Hepatocyte (in vitro differentiated cells): Measurements from ENCODE around the gene SLC35G1. TPM values are rescaled to one million over a fixed set of nuclear protein-coding genes. Genes with fewer than 3 reads are reported as not detected.

Source experiments
- DNase-seq: peaks from one replicate; pipeline ENCODE4 v3.0.0-alpha.2; 2016; ENCODE audit warnings: low spot score
- H2AFZ ChIP-seq: fragments of 200-600 bp; sonication (generic); 2 replicates; pipeline ENCODE4 v1.6.0; 2016; ENCODE audit warnings: antibody characterized with exemption, mild to moderate bottlenecking
- H3K27ac ChIP-seq: fragments of 200-600 bp; sonication (generic); 2 replicates; pipeline ENCODE4 v1.5.1; 2016; ENCODE audit warnings: mild to moderate bottlenecking
- H3K27me3 ChIP-seq: fragments of 200-600 bp; sonication (generic); 2 replicates; pipeline ENCODE4 v1.6.1; 2016
- H3K36me3 ChIP-seq: fragments of 200-600 bp; sonication (generic); replicated peaks from 2 replicates; pipeline ENCODE4 v1.5.1; 2016; ENCODE audit warnings: low read depth; ENCODE audit not compliant: insufficient read depth
- H3K4me1 ChIP-seq: fragments of 200-600 bp; sonication (generic); 2 replicates; pipeline ENCODE4 v1.5.1; 2016; ENCODE audit warnings: mild to moderate bottlenecking, moderate library complexity; ENCODE audit not compliant: insufficient read depth
- H3K4me2 ChIP-seq: fragments of 200-600 bp; sonication (generic); 2 replicates; pipeline ENCODE4 v1.6.0; 2016
- H3K4me3 ChIP-seq: fragments of 200-600 bp; sonication (generic); 2 replicates; pipeline ENCODE4 v1.5.1; 2016; ENCODE audit warnings: mild to moderate bottlenecking
- H3K79me2 ChIP-seq: fragments of 200-600 bp; sonication (generic); 2 replicates; pipeline ENCODE4 v1.6.0; 2017; ENCODE audit warnings: mild to moderate bottlenecking
- H3K9me2 ChIP-seq: fragments of 200-600 bp; sonication (generic); replicated peaks from 2 replicates; pipeline ENCODE4 v1.6.0; 2017; ENCODE audit warnings: mild to moderate bottlenecking; ENCODE audit not compliant: insufficient read depth
- H3K9me3 ChIP-seq: fragments of 200-600 bp; sonication (generic); 2 replicates; pipeline ENCODE4 v1.5.1; 2016; ENCODE audit warnings: low read depth, mild to moderate bottlenecking
- H4K20me1 ChIP-seq: fragments of 200-600 bp; sonication (generic); 2 replicates; pipeline ENCODE4 v1.6.0; 2016; ENCODE audit warnings: mild to moderate bottlenecking; ENCODE audit not compliant: insufficient read depth, poor library complexity, severe bottlenecking
- EZH2 ChIP-seq: fragments of 200-600 bp; sonication (generic); IDR thresholded peaks from 2 replicates; pipeline ENCODE4 v1.6.1; 2016; ENCODE audit warnings: antibody characterized with exemption, mild to moderate bottlenecking, borderline replicate concordance
- EZH2phosphoT487 ChIP-seq: fragments of 200-600 bp; sonication (generic); IDR thresholded peaks from one replicate; pipeline ENCODE4 v1.6.1; 2018; ENCODE audit warnings: antibody characterized with exemption, mild to moderate bottlenecking, low read depth, moderate library complexity; ENCODE audit not compliant: unreplicated experiment, severe bottlenecking
- WGBS: methylation state at CpG from one replicate; pipeline ENCODE4 v1.1.6; 2016; ENCODE audit warnings: low lambda C conversion rate; ENCODE audit errors: missing lambda C conversion rate; 5-methylcytosine and 5-hydroxymethylcytosine counted together
- polyA plus RNA-seq: library from polyadenylated mRNA; unstranded; fragments of >200 nt; fragmentation: Nextera tagmentation; extraction: Ambion mirVana; gene quantifications from 2 replicates; pipeline ENCODE4 v1.2.1, GENCODE V29; 2016
- total RNA-seq: library from RNA; depleted of rRNA; stranded (reverse); fragments of >200 nt; gene quantifications from 2 replicates; pipeline ENCODE4 v1.2.3, GENCODE V29; 2014
- TF ChIP-seq, protein P1 (sequence below): fragments of 200-600 bp; sonication (generic); IDR thresholded peaks from 2 replicates; pipeline ENCODE4 v1.5.1; 2016; ENCODE audit warnings: antibody characterized with exemption, mild to moderate bottlenecking; ENCODE audit not compliant: poor library complexity

SLC35G1 gene
- total and polyA plus RNA-seq, 2 experiments from 2014 or later: 12.7 to 19.1 TPM

DNA sequence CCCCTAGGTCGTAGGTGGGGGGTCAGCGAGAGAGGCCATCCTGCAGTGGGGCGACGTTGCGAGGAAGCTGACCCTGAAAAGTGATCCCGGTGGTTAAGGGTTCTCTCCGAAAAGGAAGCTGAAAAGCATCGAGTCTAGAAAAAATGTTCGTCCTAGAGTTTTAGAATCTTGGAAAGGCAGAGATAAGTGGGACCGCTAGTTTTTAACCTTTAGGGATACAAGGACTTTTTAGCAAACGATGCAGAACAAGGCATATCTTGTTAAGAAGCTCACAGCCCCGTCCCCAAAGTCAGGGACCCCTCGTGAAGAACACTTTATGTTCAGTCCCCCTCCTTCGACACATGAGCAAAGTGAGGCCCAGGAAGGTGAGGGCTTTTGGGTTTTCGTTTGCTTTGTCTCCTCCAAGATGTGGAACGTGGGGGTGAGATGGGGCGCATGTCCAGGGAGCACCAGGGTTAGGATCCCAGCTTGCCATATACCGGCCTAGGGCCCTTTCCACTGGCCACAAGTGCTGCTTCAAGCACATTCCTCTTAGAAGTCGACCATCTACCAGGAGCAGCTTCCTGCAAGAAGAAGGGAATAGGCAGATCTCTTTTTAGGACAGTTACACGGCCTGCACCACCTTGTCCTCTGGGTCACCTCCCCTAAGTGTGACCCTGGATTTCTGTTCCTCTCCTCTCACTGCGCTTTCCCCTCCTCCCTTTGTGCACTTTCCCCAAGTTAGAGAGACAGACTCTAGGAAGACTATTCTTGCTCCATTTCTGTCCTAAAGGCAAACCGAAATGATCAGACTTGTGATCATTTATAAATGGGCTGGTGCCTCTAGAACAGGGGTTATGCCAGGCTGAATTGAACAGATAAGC lies 969 bp downstream of the SLC35G1 start:
- no peak for DNase-seq
- no peaks in the 10 kb centered on the region for H3K9me2 ChIP-seq
- peak overlapping the region; percentile 91 for H3K4me3 ChIP-seq
- H2AFZ ChIP-seq: peak overlapping the region; percentile 80
- H3K4me1 ChIP-seq: no peaks in the 10 kb centered on the region
- H3K27me3 ChIP-seq: no peaks in the 10 kb centered on the region
- H3K9me3 ChIP-seq: no peaks in the 10 kb centered on the region
- peak overlapping the region; percentile 97 for H3K4me2 ChIP-seq
- WGBS: 32% methylated on average over 22 of the region's 22 CpGs
- peak overlapping the region; percentile 26 for H3K27ac ChIP-seq
- H3K79me2 ChIP-seq: peaks cover 18% of the 10 kb centered on the region
- TF ChIP-seq EZH2 (no peak), EZH2phosphoT487 (no peak)
- TF ChIP-seq, protein P1, sequence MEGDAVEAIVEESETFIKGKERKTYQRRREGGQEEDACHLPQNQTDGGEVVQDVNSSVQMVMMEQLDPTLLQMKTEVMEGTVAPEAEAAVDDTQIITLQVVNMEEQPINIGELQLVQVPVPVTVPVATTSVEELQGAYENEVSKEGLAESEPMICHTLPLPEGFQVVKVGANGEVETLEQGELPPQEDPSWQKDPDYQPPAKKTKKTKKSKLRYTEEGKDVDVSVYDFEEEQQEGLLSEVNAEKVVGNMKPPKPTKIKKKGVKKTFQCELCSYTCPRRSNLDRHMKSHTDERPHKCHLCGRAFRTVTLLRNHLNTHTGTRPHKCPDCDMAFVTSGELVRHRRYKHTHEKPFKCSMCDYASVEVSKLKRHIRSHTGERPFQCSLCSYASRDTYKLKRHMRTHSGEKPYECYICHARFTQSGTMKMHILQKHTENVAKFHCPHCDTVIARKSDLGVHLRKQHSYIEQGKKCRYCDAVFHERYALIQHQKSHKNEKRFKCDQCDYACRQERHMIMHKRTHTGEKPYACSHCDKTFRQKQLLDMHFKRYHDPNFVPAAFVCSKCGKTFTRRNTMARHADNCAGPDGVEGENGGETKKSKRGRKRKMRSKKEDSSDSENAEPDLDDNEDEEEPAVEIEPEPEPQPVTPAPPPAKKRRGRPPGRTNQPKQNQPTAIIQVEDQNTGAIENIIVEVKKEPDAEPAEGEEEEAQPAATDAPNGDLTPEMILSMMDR: no peak
- H4K20me1 ChIP-seq: no peaks in the 10 kb centered on the region
- H3K36me3 ChIP-seq: no peaks in the 10 kb centered on the region

DNA sequence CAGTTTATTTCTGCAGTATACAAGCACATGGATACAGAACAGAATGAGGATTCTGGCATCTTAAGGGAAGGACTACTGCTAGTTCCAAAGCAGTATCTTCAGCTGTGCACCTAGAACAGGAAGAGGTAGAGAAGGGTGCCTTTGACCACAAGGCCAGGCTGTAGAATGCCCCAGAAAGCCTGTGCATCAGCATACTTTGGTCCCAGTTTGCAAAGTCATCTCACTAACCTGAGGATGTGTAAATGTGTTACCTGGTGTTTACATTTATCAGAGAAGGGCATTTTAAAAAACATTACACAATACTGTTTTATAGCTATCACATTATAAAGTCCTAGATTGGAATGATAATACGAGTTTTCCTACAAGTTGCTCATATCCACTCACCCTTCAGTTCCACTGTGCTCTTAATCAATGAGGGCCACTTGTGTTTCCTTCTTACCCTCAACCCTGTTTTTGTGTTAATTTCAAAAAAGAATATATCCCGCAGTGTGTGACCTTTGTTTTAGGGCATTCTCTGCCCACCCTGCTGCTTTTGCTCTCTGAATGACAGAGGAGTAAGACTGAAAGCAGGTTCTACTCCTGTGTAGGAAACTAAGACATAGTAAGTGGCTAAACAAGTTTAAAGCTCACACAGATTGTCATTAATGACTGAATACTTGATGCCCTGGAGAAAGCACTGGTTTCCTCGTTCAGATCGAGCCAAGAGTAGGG lies 3.4 kb downstream of the SLC35G1 start:
- H3K27me3 ChIP-seq: no peaks in the 10 kb centered on the region
- TF ChIP-seq EZH2phosphoT487 (no peak), EZH2 (no peak)
- TF ChIP-seq, protein P1: no peak
- H4K20me1 ChIP-seq: no peaks in the 10 kb centered on the region
- no peaks in the 10 kb centered on the region for H3K4me1 ChIP-seq
- H3K79me2 ChIP-seq: peaks cover 26% of the 10 kb centered on the region
- DNase-seq: no peak
- no peak overlapping the region for H2AFZ ChIP-seq
- H3K4me2 ChIP-seq: peak overlapping the region; percentile 33
- no peaks in the 10 kb centered on the region for H3K9me3 ChIP-seq
- no peak overlapping the region for H3K4me3 ChIP-seq
- 79% methylated on average over 4 of the region's 4 CpGs for WGBS
- no peaks in the 10 kb centered on the region for H3K36me3 ChIP-seq
- peak overlapping the region; percentile 49 for H3K27ac ChIP-seq
- H3K9me2 ChIP-seq: no peaks in the 10 kb centered on the region

DNA sequence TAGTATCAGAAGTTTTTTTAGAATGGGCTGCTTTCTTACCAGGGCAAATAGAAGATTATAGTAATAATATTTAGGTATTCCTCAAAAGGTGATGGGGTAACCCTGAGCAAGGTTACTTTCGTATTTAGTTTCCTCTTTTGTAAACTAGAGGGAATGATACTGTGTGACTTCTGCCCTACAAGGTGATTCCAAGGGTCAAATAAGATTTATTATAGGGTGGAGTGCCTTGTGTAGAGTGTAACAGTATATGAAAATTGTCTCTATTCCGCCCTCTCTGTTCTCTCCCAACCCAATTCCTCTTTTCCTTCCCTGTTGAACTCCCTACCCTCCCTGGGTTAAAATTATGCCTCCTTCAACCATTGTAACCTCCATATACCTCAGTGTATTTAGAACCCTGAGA lies 5.3 kb downstream of the SLC35G1 start:
- Histone ChIP-seq H3K4me3 (no peak overlapping the region), H3K9me2 (no peaks in the 10 kb centered on the region), H3K4me2 (no peak overlapping the region), H3K4me1 (no peaks in the 10 kb centered on the region), H3K9me3 (no peaks in the 10 kb centered on the region), H3K27ac (no peak overlapping the region), H3K36me3 (no peaks in the 10 kb centered on the region), H3K79me2 (peaks cover 24% of the 10 kb centered on the region), H4K20me1 (no peaks in the 10 kb centered on the region), H2AFZ (no peak overlapping the region), H3K27me3 (no peaks in the 10 kb centered on the region)
- no peak for DNase-seq
- TF ChIP-seq EZH2phosphoT487 (no peak), EZH2 (no peak)
- TF ChIP-seq, protein P1: no peak
- WGBS: 92% methylated on average over 2 of the region's 2 CpGs
